HG02943 (cell line): Measurements from ENCODE around the gene RNF220.

ENCODE experiments used
- ATAC-seq: cut with Tn5 transposase; IDR thresholded peaks from one replicate; pipeline ENCODE4 v1.9.1; 2021; ENCODE audit warnings: mild to moderate bottlenecking, low read depth, moderate library complexity; ENCODE audit not compliant: unreplicated experiment

RNF220 gene

DNA sequence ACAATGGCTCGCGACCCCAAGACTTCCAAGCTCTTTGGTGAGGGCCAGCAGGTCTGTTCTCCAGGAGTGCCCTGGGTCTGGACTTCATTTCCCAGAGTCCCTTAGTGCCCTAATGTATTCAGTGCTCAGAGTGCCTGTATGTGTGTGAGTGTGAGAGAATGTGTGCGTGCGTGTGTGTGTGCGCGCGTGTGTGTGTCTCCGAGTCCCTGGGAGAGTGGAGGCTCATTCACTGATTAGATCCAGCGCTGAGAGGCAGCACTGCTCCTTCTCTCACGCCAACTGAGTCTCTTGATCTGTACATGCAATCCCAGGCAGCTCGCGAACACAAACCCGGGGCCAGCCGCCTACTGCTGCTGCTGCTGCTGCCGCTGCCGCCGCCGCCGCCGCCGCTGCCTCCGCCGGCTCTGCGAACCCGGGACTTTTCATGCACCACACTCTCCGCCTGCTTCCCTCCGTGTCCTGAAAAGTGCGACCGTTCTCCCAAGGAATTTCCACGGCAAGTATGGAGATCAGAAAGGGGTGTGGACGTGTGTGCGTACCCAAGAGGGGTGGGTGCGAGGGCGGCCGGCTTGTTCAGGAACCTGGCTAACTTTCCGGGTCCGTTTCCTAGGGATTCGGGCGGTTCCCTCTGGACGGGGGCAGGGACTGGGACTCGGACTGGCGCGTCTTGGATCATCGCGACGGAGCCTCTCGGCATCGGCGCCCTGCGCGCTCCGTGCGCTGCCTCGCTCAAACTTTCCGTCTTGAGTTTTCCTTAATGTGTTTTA is at the start of gene RNF220:
Gene RNF220 (plus strand): TSS at position 225 of the 767 bp plus-strand sequence.
- no peak for ATAC-seq

DNA sequence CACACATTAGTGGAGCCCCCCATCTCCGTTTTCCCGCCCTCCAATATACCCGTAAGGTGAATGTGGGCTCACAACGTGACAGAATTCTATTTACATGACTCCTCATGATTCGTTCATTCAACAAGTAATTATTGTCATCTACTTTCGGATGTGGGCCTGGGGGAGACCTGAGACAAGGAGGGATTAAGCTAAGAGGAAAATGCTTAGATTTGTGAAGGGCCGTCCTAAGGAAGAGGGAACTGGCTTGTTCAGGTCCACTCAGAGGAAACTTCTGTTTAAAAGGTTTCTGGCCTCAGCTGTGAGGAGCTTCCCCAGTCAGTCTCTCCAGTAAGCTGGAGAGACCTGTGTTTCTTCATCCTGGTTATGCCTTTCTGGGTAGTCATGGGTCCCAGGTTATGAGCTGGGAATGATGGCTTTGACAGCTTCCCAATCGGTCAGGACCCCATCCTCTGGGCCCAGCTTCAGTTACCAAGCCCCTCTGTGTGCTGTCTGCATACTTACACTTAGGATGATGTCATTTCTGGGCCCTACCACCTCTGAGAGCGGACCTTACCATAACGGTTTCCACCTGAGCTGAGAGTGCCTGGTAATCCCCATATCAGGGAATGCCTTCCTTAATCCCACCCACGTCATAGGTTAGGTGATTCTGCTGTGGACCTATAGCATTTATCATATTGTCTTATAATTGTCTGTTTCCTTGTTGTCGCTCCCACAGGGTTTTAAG is 49.3 kb upstream of the RNF220 start:
- no peak for ATAC-seq

DNA sequence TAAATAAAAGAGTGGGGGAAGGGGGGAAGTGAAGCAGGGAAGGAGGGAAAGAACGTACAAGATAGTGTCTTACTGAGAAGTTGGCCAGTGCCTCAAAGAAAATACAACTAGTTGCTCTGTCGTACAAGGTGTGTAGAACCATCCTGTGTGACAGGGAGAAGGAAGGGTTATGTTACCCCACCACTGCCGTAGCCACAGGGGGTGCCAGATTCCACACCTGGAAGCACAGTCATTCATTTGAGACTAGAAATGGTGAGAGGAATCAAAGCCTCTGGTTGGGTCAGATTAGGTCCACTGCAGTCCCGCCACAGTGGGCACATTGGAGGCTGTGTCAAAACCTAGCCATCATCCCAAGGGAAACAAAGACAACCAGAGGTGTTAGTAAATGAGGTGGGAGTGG is 47.3 kb upstream of the RNF220 start:
- no peak for ATAC-seq

DNA sequence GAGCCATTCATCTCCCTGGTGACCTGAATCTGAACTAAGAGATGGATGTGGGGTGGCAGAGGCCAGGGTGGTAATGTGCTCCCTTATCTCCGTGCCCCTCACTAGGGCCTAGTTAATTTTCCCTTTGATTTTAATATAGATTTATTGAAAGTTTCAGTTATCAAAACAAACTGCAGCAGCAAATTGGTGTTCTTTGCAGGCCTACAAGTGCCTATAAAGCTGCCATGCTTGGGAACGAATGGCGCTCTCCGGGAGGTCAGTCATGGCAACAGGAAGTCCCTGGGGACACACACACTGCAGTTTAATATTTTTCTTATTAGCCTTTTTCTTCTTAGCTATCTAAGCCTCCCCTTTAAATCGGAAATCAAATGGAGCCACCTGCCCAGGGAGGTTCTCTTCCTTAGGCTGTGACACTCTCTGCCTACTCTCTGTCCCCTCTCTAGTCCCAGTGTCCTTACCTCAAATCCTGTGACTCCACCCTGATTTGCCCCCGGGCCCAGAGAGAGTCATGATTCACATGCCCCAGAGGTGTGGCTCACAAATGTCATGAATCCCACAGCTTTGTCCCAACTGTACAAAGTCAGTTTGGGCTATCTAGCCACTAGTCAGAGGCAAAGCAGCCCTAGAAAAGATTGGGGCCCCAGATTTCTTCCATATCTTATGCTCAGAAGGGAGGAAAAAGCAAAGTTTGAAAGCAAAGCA is 45.7 kb upstream of the RNF220 start:
- ATAC-seq, result no peak

DNA sequence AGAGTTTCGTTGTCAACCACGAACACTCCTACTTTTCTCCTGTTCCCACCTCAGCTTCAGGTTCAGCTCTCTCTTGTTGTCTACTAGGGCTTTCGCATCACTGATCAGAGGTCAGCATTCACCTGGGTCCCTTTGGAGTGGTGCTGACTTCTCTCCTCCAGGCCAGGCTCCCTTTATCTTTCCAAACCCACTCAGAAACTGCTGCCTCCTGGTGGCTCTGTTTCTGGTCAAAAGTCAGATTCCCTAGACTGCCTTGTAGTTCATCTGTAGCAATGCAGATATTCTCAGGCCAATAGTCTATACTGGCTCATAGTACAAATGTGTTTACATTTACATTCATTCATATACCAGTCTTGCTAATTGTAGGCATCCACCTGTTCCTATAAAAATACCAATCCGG is 43.6 kb upstream of the RNF220 start:
- no peak for ATAC-seq

DNA sequence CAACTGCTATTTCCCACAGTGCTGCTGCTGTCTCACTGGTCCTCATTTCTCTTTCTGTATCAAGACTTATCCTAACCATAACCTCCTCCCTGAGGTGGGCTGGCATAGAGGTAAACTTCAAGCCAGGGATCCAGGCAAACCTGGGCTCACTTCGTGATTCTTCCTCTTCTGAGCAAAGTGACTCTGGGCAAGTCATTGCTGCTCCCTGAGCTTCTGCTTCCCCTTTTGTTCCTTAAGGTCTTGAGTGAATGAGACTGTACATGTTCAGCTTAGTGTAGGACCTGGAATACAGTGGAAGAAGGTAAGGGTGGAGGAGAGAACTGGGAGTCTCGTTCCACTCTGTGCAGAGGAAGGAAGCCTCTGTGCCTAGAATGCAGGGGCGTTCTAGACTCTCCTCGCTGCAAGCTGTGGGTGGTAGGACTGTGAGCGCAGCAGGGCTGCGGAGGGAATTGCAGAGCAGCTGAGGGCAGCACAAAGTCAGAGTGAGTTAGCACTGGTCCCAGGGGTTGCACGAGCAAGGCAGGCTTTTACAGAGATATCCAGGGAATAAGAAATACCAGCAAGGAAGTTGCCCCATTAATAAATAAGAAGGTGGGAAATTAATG is 38.6 kb upstream of the RNF220 start:
- no peak for ATAC-seq

DNA sequence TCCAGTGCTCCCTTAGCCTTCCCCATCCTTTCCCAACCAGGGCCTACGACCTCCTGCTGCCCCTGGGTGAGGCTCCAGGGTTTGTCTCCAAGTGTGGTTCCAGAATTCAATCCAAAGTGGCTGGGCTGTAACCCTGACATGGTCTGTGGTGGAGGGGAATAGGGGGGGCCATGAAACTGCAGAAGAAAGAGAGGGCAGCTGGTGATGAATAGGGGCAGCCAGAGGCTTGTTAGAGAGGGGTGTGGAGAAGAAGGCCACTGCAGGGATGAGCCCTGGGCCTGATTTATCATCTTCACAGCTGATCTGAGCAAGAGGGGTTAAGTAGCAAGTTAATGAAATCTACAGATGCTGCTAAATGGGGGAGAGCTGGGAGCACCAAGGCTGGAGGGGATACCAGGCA is 37.1 kb upstream of the RNF220 start:
- no peak for ATAC-seq

DNA sequence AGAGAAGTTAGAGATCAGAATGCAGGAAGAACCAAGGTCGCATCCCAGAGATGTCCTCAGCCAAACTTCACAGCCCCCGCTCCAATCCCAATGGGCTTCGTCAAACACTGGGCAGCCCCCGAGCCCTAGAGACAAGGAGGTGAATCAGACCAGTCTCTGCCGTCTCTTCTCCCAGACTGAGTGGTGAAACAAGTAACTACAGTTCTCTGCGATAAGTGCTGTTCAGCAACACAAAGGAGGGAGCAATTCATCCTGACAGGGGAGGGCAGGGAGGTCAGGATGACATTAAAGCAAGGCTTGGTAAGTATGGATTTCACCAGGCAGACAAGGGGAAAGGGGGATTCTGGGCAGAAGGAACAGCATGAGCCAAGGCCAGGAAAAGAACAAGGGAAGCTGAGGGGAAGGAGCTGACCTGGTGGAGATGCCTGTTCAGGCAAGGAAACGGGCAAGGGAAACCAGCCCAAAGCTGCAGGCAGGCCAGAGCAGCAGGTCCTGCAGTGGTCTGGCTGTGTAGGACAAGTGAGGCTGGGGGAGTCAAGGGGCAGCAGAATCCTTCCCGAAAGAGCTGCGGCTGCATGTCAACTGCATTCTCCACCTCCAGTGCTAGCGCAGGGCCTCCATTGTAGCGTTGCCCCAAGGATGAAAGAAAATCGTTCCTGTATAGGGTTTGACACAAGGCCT is 36.4 kb upstream of the RNF220 start:
- ATAC-seq, result no peak

DNA sequence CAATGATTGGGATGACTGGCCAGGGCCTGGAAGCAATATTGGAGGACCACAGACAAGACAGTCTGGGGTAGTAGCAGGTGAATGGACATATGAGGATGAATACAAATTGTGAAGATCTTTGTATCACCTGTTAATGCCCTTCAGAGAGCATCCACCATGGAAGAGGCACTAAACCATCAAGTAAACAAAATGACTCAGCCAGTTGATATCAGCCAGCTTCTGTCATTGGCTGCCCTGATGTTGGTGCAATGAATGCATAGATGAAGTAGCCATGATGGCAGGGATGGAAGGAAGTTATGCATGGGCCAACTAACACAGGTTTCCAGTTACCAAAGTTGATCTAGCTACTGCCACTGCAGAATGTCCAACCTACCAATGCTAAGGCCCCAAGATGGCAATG is 33.8 kb upstream of the RNF220 start:
- ATAC-seq, result no peak

DNA sequence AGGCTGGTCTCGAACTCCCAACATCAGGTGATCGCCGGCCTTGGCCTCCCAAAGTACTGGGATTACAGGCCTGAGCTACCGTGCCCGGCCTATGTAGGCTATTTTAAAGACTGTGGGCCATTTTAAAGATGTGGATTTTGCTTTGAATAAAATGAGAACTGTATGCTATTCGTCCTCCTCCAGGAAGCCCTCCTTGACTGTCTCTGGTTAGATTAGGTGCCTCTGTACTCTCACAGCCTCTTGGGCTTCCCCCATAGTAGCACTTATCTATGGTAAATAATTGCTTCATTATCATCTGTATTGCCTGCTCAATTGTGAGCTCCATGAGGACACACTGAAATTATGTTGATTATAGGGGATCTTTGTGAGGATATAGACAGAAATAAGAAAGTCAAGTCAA is 29.5 kb upstream of the RNF220 start:
- no peak for ATAC-seq

DNA sequence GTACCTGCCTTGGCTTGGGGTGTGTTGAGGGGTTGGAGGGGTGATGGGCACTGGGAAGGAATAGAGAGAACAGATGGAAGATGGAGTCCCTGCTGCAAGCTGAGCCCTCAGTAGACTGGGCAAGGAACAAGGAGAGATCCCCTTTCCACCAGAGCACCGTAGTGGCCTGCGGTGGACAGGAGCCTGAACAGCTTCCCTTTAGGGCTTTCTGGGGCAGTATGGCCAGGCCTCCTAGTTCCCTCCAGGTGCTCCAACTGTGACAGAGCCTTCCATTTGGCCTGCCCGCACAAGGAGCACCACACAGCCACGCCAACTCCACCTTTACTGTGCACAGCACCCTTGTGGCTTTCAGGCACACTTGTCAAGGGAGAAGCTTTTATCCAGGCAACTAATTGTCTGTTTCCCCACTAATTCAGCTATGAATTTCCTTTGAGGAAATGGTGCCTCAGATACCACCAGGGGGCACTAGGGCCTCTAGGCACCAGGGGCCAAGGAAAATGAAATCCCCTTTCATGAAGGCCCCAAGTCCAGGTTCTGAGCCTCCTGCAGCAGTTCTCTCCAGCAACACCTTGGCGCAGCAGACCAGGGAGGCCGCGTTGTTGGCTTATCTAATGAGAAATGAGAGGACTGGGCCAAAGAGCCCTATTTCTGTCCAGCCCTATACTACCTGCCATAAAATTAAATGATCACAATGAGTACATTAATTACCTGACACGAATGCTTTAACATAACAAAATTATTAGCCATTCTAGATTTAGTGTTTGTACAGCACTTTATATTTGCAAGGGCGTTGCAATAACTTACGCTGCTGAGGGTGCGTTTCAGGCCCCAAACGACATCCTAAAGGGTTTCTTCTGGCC is 26.9 kb upstream of the RNF220 start:
- ATAC-seq, result no peak

DNA sequence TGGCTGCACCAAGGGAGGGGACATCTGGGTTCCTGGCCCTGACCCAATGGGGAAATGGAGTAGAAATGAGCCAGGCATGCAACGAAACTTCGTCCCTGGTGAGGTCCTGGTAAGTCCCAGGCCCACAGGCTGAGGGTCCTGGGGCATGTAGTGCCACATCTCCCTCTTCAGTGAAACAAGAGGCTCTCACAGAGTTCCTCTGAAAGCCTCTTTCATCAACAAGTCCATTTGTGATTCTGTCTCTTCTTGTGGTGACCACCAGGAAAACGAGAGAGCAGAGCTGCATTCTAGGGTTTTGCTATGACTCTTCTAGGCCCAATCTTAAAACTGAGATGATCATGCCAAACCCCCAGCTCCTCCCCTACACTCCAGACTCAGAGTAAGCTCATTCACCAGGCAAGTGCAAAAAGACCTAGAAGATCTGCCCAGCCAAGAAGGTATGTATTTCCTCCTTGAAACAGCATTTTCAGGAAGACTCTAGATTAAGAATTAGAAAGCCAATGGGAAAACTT is 24.3 kb upstream of the RNF220 start:
- no peak for ATAC-seq

DNA sequence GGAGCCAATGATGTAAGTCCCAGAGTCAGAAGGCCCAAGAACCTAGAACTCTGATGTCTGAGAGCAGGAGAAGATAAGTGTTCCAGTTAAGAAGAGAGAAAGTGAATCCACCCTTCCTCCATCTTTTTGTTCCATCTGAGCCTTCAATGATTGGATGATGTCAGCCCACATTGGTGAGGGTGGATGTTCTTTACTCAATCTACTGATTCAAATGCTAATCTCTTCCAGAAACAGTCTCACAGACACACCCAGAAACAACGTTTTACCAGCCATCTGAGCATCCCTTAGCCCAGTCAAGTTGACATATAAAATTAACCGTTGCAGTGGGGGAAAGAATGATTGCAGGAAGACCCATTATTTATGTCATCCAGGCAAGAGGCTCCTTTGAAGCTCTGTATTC is 16.5 kb upstream of the RNF220 start:
- ATAC-seq, result no peak

DNA sequence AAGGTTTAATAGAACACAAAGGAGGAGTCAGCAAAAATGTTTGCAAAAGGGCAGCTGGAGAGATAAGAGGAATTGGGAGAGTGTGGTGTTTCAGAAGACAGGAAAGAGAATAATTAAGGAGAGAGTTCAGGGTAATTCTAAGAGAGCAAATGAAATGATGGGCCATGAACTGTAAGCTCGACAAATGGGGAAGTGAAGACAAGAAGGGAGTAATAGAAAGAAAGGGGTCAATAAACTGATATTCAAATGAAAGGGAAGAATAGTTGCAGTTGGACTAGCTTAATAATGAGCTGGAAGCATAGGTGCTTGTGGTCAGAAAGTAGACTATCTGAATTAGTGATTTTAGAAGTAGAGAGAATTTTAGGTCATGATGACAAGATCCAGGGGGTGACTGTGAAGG is 15.6 kb upstream of the RNF220 start:
- no peak for ATAC-seq

DNA sequence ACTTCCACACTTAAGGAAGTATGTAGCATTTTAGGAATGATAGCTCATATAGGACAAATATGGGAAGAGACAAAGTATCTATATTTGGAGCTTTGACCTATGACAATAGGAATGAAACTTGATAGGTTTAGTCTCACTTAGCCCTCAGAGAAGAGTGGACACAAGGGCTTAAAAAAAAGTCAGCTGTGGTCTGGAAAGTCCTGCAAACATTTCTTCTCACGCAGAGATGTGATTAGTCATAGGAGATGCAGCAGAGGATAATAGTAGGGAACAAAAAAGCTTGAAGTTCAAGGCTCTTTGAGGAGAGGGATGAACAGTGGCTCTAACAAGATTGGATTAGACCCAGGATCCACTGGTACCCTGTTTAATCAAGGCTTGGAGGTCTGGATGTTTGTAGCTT is 14.8 kb upstream of the RNF220 start:
- ATAC-seq, result no peak

DNA sequence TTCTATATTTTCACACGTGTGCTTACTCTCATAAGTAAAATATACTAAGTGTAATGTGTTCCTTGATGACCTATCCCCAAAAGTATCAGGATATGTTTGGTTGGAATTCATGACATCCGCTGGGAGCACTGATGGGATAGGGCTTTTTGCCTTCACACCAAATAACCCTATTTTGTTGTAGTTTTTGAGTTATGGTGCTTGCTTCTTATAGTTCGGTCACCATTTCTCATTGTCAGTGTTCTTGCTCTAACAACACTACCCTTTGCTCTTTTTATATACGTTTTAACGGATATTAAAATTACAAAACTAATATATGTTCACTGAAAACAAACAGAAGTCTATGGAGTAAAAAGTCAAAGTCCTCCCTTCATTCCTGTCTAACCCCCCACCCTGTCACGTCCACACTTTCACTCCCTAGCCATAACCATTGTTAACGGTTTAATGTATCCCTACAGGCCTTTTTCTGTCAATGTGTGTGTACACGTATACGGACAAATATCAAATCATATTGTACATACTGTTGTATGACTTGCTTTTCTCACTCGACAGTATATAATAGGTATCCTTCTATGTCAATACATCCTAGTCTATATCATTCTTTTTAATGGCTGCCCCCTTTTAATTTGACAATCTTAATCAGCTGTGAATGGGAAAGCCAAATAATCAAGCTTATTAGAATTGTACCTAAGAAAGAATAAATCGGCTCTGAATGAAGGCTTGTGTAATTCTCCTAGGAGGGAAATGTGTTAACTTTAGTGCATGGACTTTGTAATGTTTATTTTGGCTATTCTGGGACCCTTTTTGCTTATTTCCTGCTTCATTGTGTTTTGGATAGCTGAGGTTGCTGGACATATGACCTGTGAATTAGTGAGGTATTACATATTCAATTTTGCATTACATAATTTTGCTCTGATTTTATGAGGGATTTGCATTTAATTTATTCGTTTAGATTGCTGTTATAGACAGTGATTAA is 3.5 kb upstream of the RNF220 start:
- no peak for ATAC-seq

DNA sequence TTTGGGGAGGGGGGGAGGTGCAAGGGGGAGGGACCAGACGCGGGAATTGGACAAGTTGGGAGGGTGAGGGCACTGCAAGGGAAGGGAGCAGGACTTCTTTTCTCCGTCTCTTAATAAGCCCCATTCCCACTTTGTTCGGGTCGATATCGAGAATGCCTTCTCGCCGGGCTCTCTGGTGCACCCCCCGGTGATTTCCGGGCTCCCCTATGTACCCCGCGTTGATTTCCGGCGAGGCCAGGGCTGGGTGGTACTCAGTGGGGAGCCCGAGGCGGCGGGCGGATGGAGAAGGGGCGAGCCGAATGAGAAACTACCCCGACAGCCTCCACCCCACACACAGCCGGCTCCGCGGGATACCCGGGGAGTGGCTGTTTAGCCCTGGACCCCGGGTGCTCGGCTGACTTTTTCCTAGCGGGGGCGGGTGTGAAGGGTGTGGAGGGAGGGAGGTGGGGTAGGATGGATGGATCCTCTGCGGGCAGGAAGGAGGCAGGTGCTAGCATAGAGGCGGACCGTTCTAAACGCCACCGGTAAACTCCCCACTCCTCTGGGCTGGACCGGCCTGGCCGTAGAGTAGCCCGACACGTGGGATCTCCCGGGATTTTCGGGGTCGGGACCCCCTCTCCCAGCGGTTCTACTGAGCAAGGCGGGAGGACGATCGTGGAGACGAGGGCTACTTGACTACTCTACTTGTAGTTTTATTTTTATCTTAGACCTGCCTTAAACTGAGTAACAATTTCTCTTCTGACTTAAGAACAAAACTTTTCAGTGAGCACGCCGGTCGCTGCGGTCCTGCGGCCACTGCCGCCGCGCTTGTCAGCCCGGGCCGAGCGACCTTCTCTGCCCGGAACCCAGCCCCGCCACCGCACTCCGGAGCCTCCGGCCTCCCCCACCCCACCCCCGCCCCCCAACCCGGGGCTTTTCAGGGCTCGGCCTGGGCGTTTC is 1.0 kb downstream of the RNF220 start:
- no peak for ATAC-seq
